ENCODE results near the gene EVL. TPM values are rescaled to one million over a fixed set of nuclear protein-coding genes. Genes with fewer than 3 reads are reported as not detected.

The EVL gene
- total and polyA plus RNA-seq, 2 of the 8 experiments (the other 6 are each of a cell fraction or from before 2014, with no cell fraction given): 30.7 to 64.6 TPM

DNA sequence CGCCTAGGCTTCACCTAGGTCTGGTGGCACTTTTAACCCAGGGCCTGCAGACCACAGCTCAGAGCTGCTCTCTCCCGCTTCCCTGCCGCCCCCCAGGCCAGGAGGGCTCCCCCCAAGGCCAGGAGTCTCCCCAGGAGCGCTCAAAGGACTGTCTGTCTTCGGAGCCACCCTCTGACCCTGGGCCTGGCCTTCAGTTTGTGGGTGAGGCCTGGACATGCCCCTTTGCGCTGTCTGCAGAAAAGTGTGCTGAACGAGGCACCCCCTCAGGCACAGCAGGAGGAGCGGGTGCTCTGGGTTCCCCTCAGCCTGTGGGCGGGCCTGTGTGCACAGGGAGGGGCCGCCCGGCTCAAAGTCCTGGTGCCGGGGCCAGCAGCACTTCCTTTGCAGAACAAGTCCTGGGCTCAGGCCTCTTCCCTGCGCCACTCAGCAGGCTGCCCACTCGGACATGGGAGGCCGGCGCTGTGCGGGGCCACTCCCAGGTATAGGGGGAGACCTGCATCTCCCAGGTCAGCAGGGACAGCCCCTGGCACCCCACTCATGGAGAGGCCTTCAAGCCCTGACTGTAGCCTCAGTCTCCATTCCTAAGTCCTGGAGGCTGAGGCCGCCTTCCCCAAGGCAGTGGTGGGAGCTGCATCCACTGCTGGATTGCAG, 79.9 kb downstream of the EVL start:
- Histone ChIP-seq H4K5ac (ENCODE audit: insufficient read length, low read depth, low read length) (no peak overlapping the region), H3K36me3 (ENCODE audit: control insufficient read depth in 2 of 4, insufficient read depth in 4 of 4, low read length in 3 of 4) (0 out of 8 replicates have a peak, but pooled peaks cover 0 to 3% (median 0%) of the 10 kb centered on the region in 4 experiments), H3K27me3 (replicated peaks in 1 of 4; ENCODE audit: control insufficient read depth in 3 of 4, extremely low read depth in 1 of 4, insufficient read depth in 3 of 4, low read length in 3 of 4) (no peaks in the 10 kb centered on the region), H3K4ac (replicated peaks; ENCODE audit: insufficient read length, low read depth, low read length) (no peak overlapping the region), H3K23me2 (ENCODE audit: low read depth, low read length) (no peaks in the 10 kb centered on the region), H3K4me1 (replicated peaks in 1 of 4; ENCODE audit: control insufficient read depth in 3 of 4, insufficient read depth in 4 of 4, low read length in 3 of 4) (peaks cover 0 to 10% (median 5%) of the 10 kb centered on the region in 4 experiments; a peak in 5 of 7 replicates), H4K91ac (replicated peaks; ENCODE audit: insufficient read length, low read length) (no peak overlapping the region), H3K79me2 (ENCODE audit: control insufficient read depth in 1 of 2, insufficient read depth in 2 of 2, low read length in 2 of 2) (no peaks in the 10 kb centered on the region; a peak in 1 of 4 replicates), H2BK120ac (replicated peaks; ENCODE audit: low read depth, low read length) (no peak overlapping the region), H3K4me2 (ENCODE audit: insufficient read depth in 1 of 2, low read depth in 2 of 2, low read length in 2 of 2) (no peak overlapping the region), H3K4me3 (ENCODE audit: extremely low read depth in 1 of 4, insufficient read depth in 2 of 4, low read depth in 3 of 4, low read length in 4 of 4) (no peak overlapping the region), H3K18ac (ENCODE audit: extremely low read depth, low read length) (no peak overlapping the region), H4K20me1 (replicated peaks in 1 of 2; ENCODE audit: control insufficient read depth in 1 of 2, insufficient read depth in 2 of 2, low read length in 2 of 2) (peaks cover 0 to 8% of the 10 kb centered on the region in 2 experiments), H2BK15ac (ENCODE audit: low read length) (no peak overlapping the region), H3K9ac (replicated peaks in 1 of 4; ENCODE audit: extremely low read depth in 1 of 4, low read depth in 3 of 4, low read length in 3 of 4) (no peak overlapping the region), H3K56ac (replicated peaks; ENCODE audit: insufficient read length, low read depth, low read length) (no peak overlapping the region), H3K9me3 (ENCODE audit: insufficient read depth in 2 of 2, low read depth in 1 of 2, low read length in 1 of 2) (no peaks in the 10 kb centered on the region), H2AK5ac (ENCODE audit: low read depth, low read length) (no peak overlapping the region), H2BK12ac (ENCODE audit: low read depth, low read length) (no peak overlapping the region), H3K27ac (ENCODE audit: low read depth, low read length) (no peak overlapping the region; the same call in 1 of the 2 replicates), H2BK20ac (ENCODE audit: low read length) (no peak overlapping the region), H2AFZ (ENCODE audit: low read length) (no peak overlapping the region), H3K23ac (ENCODE audit: insufficient read length) (no peak overlapping the region), H2BK5ac (ENCODE audit: low read depth, low read length) (0 out of 2 replicates have a peak overlapping the region, but pooled peaks have one; percentile 35), H3K79me1 (ENCODE audit: low read depth, low read length) (no peaks in the 10 kb centered on the region), H4K8ac (ENCODE audit: extremely low read depth, insufficient read depth, low read length) (peak overlapping the region; percentile 60; the same call in 1 of the 2 replicates), H3K14ac (ENCODE audit: insufficient read length) (no peak overlapping the region)
- ChIA-PET POLR2A (ENCODE audit: partially characterized antibody) (interaction anchor here (1.4 to 1.5 kb wide), 2 partner anchors 8 to 9 kb away, joined by 3 to 4 read pairs; no protein-coding TSS in a partner anchor), CTCF (ENCODE audit: partially characterized antibody) (interaction anchor here (1.5 to 22.9 kb wide), 4 partner anchors 9 to 48 kb away, joined by 5 to 307 read pairs (median 156); partner anchors contain the start of gene DEGS2)
- FAIRE-seq: no peak
- WGBS, 2 experiments (ENCODE audit: extremely low coverage in 1 of 2, insufficient coverage in 1 of 2, insufficient read length in 1 of 2, insufficient replicate concordance in 2 of 2, low coverage in 1 of 2, low lambda C conversion rate in 2 of 2, missing lambda C conversion rate in 1 of 2): 92% methylated on average over 18 of the region's 18 CpGs; no CpG with 5 or more reads in 1 of the 2 experiments
- no peak for DNase-seq (ENCODE audit: low read depth in 1 of 2, low spot score in 2 of 2)
- no peak for TF ChIP-seq RFX5 (IDR thresholded peaks at IDR 0.05; ENCODE audit: borderline replicate concordance, low read depth, low read length)
- no peak for TF ChIP-seq SAP30 (IDR thresholded peaks at IDR 0.05; ENCODE audit: insufficient read depth, insufficient replicate concordance, low read length)
- no peak for TF ChIP-seq ZNF274 (IDR thresholded peaks at IDR 0.05; ENCODE audit: borderline replicate concordance, extremely low read depth, low read length)
- no peak for TF ChIP-seq HDAC6 (IDR thresholded peaks at IDR 0.05; ENCODE audit: low read depth, low read length)
- no peak for TF ChIP-seq JUND (IDR thresholded peaks at IDR 0.05; ENCODE audit: low read length)
- no peak for TF ChIP-seq NANOG (IDR thresholded peaks at IDR 0.05; ENCODE audit: insufficient read depth, low read depth, low read length, poor library complexity, severe bottlenecking)
- no peak for TF ChIP-seq YY1 (IDR thresholded peaks at IDR 0.05; ENCODE audit: low read depth, low read length)
- TF ChIP-seq POLR2A (IDR thresholded peaks at IDR 0.05; ENCODE audit: control extremely low read depth in 1 of 2, low read depth in 2 of 2, low read length in 2 of 2): no peak
- no peak for TF ChIP-seq KDM5A (IDR thresholded peaks at IDR 0.05; ENCODE audit: low read length)
- TF ChIP-seq ATF3 (IDR thresholded peaks at IDR 0.05; ENCODE audit: insufficient read depth, low read depth, low read length): no peak
- TF ChIP-seq RXRA (IDR thresholded peaks at IDR 0.05; ENCODE audit: insufficient read depth, low read depth, low read length): no peak
- TF ChIP-seq GTF2F1 (IDR thresholded peaks at IDR 0.05; ENCODE audit: borderline replicate concordance, low read depth, low read length): no peak

Measured in H1 (cell line).